HepG2 (cell line): ENCODE results near the gene ACTN2. TPM values are rescaled to one million over a fixed set of nuclear protein-coding genes. Genes with fewer than 3 reads are reported as not detected.

Experiments used
- CBFB ChIP-seq: sonication (generic); formaldehyde crosslinking; IDR thresholded peaks from 2 replicates; pipeline ENCODE4 v1.4.0; 2020; ENCODE audit warnings: missing genetic modification reagents
- CEBPZ ChIP-seq: IDR thresholded peaks from 2 replicates; pipeline ENCODE4 v1.6.1; 2012; ENCODE audit warnings: low read length, improper control_type of control experiment
- GTF3A ChIP-seq: sonication (generic); formaldehyde crosslinking; conservative IDR thresholded peaks from 2 replicates; pipeline ENCODE4 v1.4.0; 2020; ENCODE audit warnings: mild to moderate bottlenecking, missing genetic modification reagents
- KAT8 ChIP-seq: IDR thresholded peaks from 2 replicates; pipeline ENCODE4 v1.6.1; 2016; ENCODE audit warnings: missing genetic modification reagents, missing compliant biosample characterization
- PPARG ChIP-seq: conservative IDR thresholded peaks from 2 replicates; pipeline ENCODE4 v1.6.1; 2016; ENCODE audit warnings: missing biosample characterization, missing genetic modification reagents
- RBM22 ChIP-seq: fragments of 200-400 bp; formaldehyde crosslinking; optimal IDR thresholded peaks from 2 replicates; pipeline ENCODE3; 2017; ENCODE audit warnings: mild to moderate bottlenecking, low read length, moderate library complexity
- SETDB1 ChIP-seq: sonication (generic); formaldehyde crosslinking; IDR thresholded peaks from 2 replicates; pipeline ENCODE4 v1.5.1; 2020; ENCODE audit warnings: missing genetic modification reagents, mild to moderate bottlenecking, borderline replicate concordance
- SOX6 ChIP-seq, 2 experiments: fragments of 450-650 bp in 1 of 2; sonication (generic) in 1 of 2; formaldehyde crosslinking in 1 of 2; IDR thresholded peaks; 2 replicates each; pipeline versions ENCODE4 v1.4.0 to v1.6.1; 2017 to 2020; ENCODE audit warnings: antibody characterized with exemption in 1 of 2, mild to moderate bottlenecking in 1 of 2, missing genetic modification reagents in 1 of 2
- ZBTB21 ChIP-seq: sonication (generic); formaldehyde crosslinking; IDR thresholded peaks from 2 replicates; pipeline ENCODE4 v1.4.0; 2020; ENCODE audit warnings: missing genetic modification reagents
- ZBTB34 ChIP-seq: sonication (generic); formaldehyde crosslinking; IDR thresholded peaks from 2 replicates; pipeline ENCODE4 v1.8.0; 2022; ENCODE audit warnings: mild to moderate bottlenecking, missing genetic modification reagents
- ZBTB4 ChIP-seq: sonication (generic); formaldehyde crosslinking; IDR thresholded peaks from 2 replicates; pipeline ENCODE4 v1.4.0; 2020; ENCODE audit warnings: missing genetic modification reagents, mild to moderate bottlenecking, borderline replicate concordance
- ZNF101 ChIP-seq: sonication (generic); formaldehyde crosslinking; IDR thresholded peaks from 2 replicates; pipeline ENCODE4 v1.4.0; 2020; ENCODE audit warnings: mild to moderate bottlenecking, low read depth, missing genetic modification reagents, borderline replicate concordance
- ZNF337 ChIP-seq: sonication (generic); formaldehyde crosslinking; IDR thresholded peaks from 2 replicates; pipeline ENCODE4 v1.5.1; 2020; ENCODE audit warnings: missing genetic modification reagents, low read depth, mild to moderate bottlenecking, borderline replicate concordance
- ZNF563 ChIP-seq: sonication (generic); formaldehyde crosslinking; IDR thresholded peaks from 2 replicates; pipeline ENCODE4 v1.8.0; 2022; ENCODE audit warnings: mild to moderate bottlenecking, moderate library complexity, missing genetic modification reagents
- ZNF792 ChIP-seq: IDR thresholded peaks from 2 replicates; pipeline ENCODE4 v1.6.1; 2016
- ZXDC ChIP-seq: sonication (generic); formaldehyde crosslinking; IDR thresholded peaks from 2 replicates; pipeline ENCODE4 v1.5.0; 2020; ENCODE audit warnings: mild to moderate bottlenecking, missing genetic modification reagents
- polyA plus RNA-seq, 8 experiments: library from polyadenylated mRNA; depleted of rRNA in 3 of 8; stranded (reverse) in 7 of 8; unstranded in 1 of 8; fragments of >200 nt; fragmentation: Illumina TruSeq in 4 of 8; extraction: Trizol in 4 of 8; gene quantifications; 2 replicates each; pipeline versions ENCODE4 v1.2.1 to v1.2.3, GENCODE V29; 2011 to 2016; ENCODE audit warnings: low read depth in 4 of 8, missing spikeins in 1 of 8, mixed read lengths in 1 of 8; ENCODE audit not compliant: insufficient read depth in 1 of 8
- total RNA-seq, 5 experiments: library from RNA; depleted of rRNA; stranded (reverse); fragments of >200 nt; fragmentation: Illumina TruSeq; extraction: Trizol; gene quantifications; 2 replicates each; pipeline ENCODE4 v1.2.3, GENCODE V29; 2016; ENCODE audit warnings: low read depth in 1 of 5

Gene ACTN2
- total and polyA plus RNA-seq, 2 of the 13 experiments (the other 11 are each of a cell fraction or from before 2014, with no cell fraction given), result 0.04 to 0.13 TPM

- TF ChIP-seq GTF3A, result no peak
- TF ChIP-seq ZBTB4 (CRISPR knock-in tag), result peak; percentile 88; the same call in 1 of the 2 replicates
- TF ChIP-seq ZNF792 (CRISPR knock-in tag), result no peak; the same call in 1 of the 2 replicates
- no peak; the same call in 1 of the 2 replicates for TF ChIP-seq ZBTB34 (CRISPR knock-in tag)
- no peak for TF ChIP-seq ZNF101 (CRISPR knock-in tag)
- TF ChIP-seq ZNF563 (CRISPR knock-in tag), result peak; percentile 94
- TF ChIP-seq PPARG (CRISPR knock-in tag), result no peak; the same call in 1 of the 2 replicates
- TF ChIP-seq ZNF337 (CRISPR knock-in tag), result peak; percentile 35
- peak; percentile 94 for TF ChIP-seq KAT8 (CRISPR knock-in tag)
- TF ChIP-seq SOX6 (IDR thresholded peaks at IDR 0.05), result no peak
- peak; percentile 23; the same call in 1 of the 2 replicates for TF ChIP-seq SOX6 (CRISPR knock-in tag; IDR thresholded peaks at IDR 0.05)
- no peak for TF ChIP-seq ZBTB21 (CRISPR knock-in tag)
- no peak for TF ChIP-seq ZXDC
- no peak for TF ChIP-seq SETDB1
- no peak for TF ChIP-seq CBFB
- no peak for TF ChIP-seq RBM22
- TF ChIP-seq CEBPZ, result no peak
These were observed 108.9 kb downstream of the ACTN2 start, which contains the start of gene MTR (continued) for GRCh38 chr1:236795035-236795756.
